ENCODE results near the gene EHD4.

The EHD4 gene

GRCh38 chr15:41994772-41995475 is 22.6 kb upstream of the EHD4 start:
- no peak for FAIRE-seq

- FAIRE-seq, result no peak
Observed at GRCh38 chr15:41994171-41994650, 21.9 kb upstream of the EHD4 start.

GRCh38 chr15:41993472-41994170 is 21.3 kb upstream of the EHD4 start:
- FAIRE-seq, result no peak

- FAIRE-seq, result no peak
Observed at GRCh38 chr15:41992803-41993190, 20.4 kb upstream of the EHD4 start.

GRCh38 chr15:41992151-41992802 is 19.9 kb upstream of the EHD4 start:
- no peak for FAIRE-seq

- FAIRE-seq, result no peak
Observed at GRCh38 chr15:41990691-41991090, 18.3 kb upstream of the EHD4 start.

- no peak for FAIRE-seq
Observed at GRCh38 chr15:41990243-41990605, 17.9 kb upstream of the EHD4 start.

- no peak for FAIRE-seq
Observed at GRCh38 chr15:41989573-41990242, 17.4 kb upstream of the EHD4 start.

GRCh38 chr15:41988896-41989572 is 16.7 kb upstream of the EHD4 start:
- no peak for FAIRE-seq

GRCh38 chr15:41987925-41988275 is 15.5 kb upstream of the EHD4 start:
- FAIRE-seq, result no peak

GRCh38 chr15:41987246-41987924 is 15.0 kb upstream of the EHD4 start:
- FAIRE-seq, result no peak

- no peak for FAIRE-seq
Observed at GRCh38 chr15:41985236-41986160, 13.1 kb upstream of the EHD4 start.

GRCh38 chr15:41984622-41985021 is 12.3 kb upstream of the EHD4 start:
- FAIRE-seq, result no peak

GRCh38 chr15:41983621-41984571 is 11.5 kb upstream of the EHD4 start:
- no peak for FAIRE-seq

- no peak for FAIRE-seq
Observed at GRCh38 chr15:41983221-41983620, 10.9 kb upstream of the EHD4 start.

- no peak for FAIRE-seq
Observed at GRCh38 chr15:41982133-41982930, 10.0 kb upstream of the EHD4 start.

- FAIRE-seq, result no peak
Observed at GRCh38 chr15:41981371-41982132, 9.2 kb upstream of the EHD4 start.

GRCh38 chr15:41980654-41981323 is 8.4 kb upstream of the EHD4 start:
- no peak for FAIRE-seq

Data from TTC549 (cell line).